GM23338 (cell line): ENCODE measurements around the gene ANKHD1. TPM values are rescaled to one million over a fixed set of nuclear protein-coding genes. Genes with fewer than 3 reads are reported as not detected.

Experiments used
- ATAC-seq: fragments of 200-7000 bp; cut with Tn5 transposase; 3 replicates; pipeline ENCODE4 v1.9.1; 2020
- DNase-seq: peaks from one replicate; pipeline ENCODE4 v3.0.0-alpha.2; 2015; ENCODE audit warnings: low spot score
- H2AFZ ChIP-seq: fragments of 200-600 bp; sonication (generic); 2 replicates; pipeline ENCODE4 v1.8.0; 2016; ENCODE audit warnings: antibody characterized with exemption, mild to moderate bottlenecking, moderate library complexity
- H3F3A ChIP-seq: fragments of 200-600 bp; sonication (generic); replicated peaks from 2 replicates; pipeline ENCODE4 v1.8.0; 2017; ENCODE audit warnings: antibody characterized with exemption, mixed run types, low read depth
- H3K27ac ChIP-seq: fragments of 200-600 bp; sonication (generic); 2 replicates; pipeline ENCODE4 v1.6.1; 2016; ENCODE audit warnings: low read depth
- H3K27me3 ChIP-seq: fragments of 200-600 bp; sonication (generic); 2 replicates; pipeline ENCODE4 v1.8.0; 2016; ENCODE audit warnings: mild to moderate bottlenecking, mixed run types, moderate library complexity; ENCODE audit not compliant: insufficient read depth
- H3K36me3 ChIP-seq: fragments of 200-600 bp; sonication (generic); 2 replicates; pipeline ENCODE4 v1.8.0; 2016; ENCODE audit warnings: mild to moderate bottlenecking; ENCODE audit not compliant: insufficient read depth
- H3K4me1 ChIP-seq: fragments of 200-600 bp; sonication (generic); 2 replicates; pipeline ENCODE4 v1.8.0; 2016; ENCODE audit warnings: mild to moderate bottlenecking, moderate library complexity; ENCODE audit not compliant: insufficient read depth
- H3K4me2 ChIP-seq: fragments of 200-600 bp; sonication (generic); 2 replicates; pipeline ENCODE4 v1.7.1; 2017; ENCODE audit warnings: mixed run types
- H3K4me3 ChIP-seq: fragments of 200-600 bp; sonication (generic); 2 replicates; pipeline ENCODE4 v1.6.1; 2016; ENCODE audit warnings: mixed run types
- H3K79me2 ChIP-seq: fragments of 200-600 bp; sonication (generic); replicated peaks from 2 replicates; pipeline ENCODE4 v1.8.0; 2017; ENCODE audit warnings: mild to moderate bottlenecking; ENCODE audit not compliant: insufficient read depth
- H3K9me2 ChIP-seq: fragments of 200-600 bp; sonication (generic); 2 replicates; pipeline ENCODE4 v1.8.0; 2017; ENCODE audit not compliant: insufficient read depth
- H4K20me1 ChIP-seq: fragments of 200-600 bp; sonication (generic); replicated peaks from 2 replicates; pipeline ENCODE4 v1.8.0; 2017; ENCODE audit warnings: mild to moderate bottlenecking; ENCODE audit not compliant: insufficient read depth
- H3K27ac Mint-ChIP-seq: 2 replicates; pipeline ENCODE4 v1.8.0; 2020; ENCODE audit warnings: inconsistent platforms, mild to moderate bottlenecking, moderate library complexity, mixed read lengths
- H3K27me3 Mint-ChIP-seq: 3 replicates; pipeline ENCODE4 v1.8.0; 2022; ENCODE audit warnings: low read depth, mild to moderate bottlenecking, moderate library complexity, mixed read lengths, inconsistent platforms; ENCODE audit not compliant: insufficient read depth, poor library complexity
- H3K36me3 Mint-ChIP-seq: 3 replicates; pipeline ENCODE4 v1.8.0; 2021; ENCODE audit warnings: low read depth, mild to moderate bottlenecking, inconsistent platforms, moderate library complexity, mixed read lengths
- H3K4me1 Mint-ChIP-seq: 3 replicates; pipeline ENCODE4 v1.8.0; 2020; ENCODE audit warnings: mild to moderate bottlenecking, inconsistent platforms, mixed read lengths
- H3K4me3 Mint-ChIP-seq: 3 replicates; pipeline ENCODE4 v1.8.0; 2021; ENCODE audit warnings: moderate library complexity, mild to moderate bottlenecking, inconsistent platforms, mixed read lengths
- H3K9me3 Mint-ChIP-seq: 3 replicates; pipeline ENCODE4 v1.8.0; 2020; ENCODE audit warnings: moderate library complexity, mild to moderate bottlenecking, inconsistent platforms, mixed read lengths
- CREB1 ChIP-seq: fragments of 250-450 bp; sonication (Bioruptor Pico); IDR thresholded peaks from 2 replicates; pipeline ENCODE4 v1.5.0; 2020; ENCODE audit warnings: low read depth, mild to moderate bottlenecking, moderate library complexity
- EZH2 ChIP-seq: fragments of 200-600 bp; sonication (generic); IDR thresholded peaks from one replicate; pipeline ENCODE4 v1.8.0; 2017; ENCODE audit warnings: antibody characterized with exemption, mild to moderate bottlenecking, low read depth; ENCODE audit not compliant: unreplicated experiment
- EZH2phosphoT487 ChIP-seq: fragments of 200-600 bp; sonication (generic); IDR thresholded peaks from one replicate; pipeline ENCODE4 v1.8.1; 2018; ENCODE audit warnings: antibody characterized with exemption; ENCODE audit not compliant: unreplicated experiment
- JUNB ChIP-seq: IDR thresholded peaks from one replicate; pipeline ENCODE4 v1.6.1; 2016; ENCODE audit warnings: antibody characterized with exemption; ENCODE audit not compliant: unreplicated experiment
- NANOG ChIP-seq: IDR thresholded peaks from 2 replicates; pipeline ENCODE4 v1.6.1; 2016; ENCODE audit warnings: antibody characterized with exemption, borderline replicate concordance
- POLR2AphosphoS5 ChIP-seq: IDR thresholded peaks from 2 replicates; pipeline ENCODE4 v1.6.1; 2016; ENCODE audit warnings: antibody characterized with exemption, low read depth
- STAT1 ChIP-seq: IDR thresholded peaks from one replicate; pipeline ENCODE4 v1.6.1; 2016; ENCODE audit warnings: antibody characterized with exemption; ENCODE audit not compliant: unreplicated experiment
- ZNF114 ChIP-seq: fragments of 250-450 bp; sonication (Bioruptor Pico); IDR thresholded peaks from 2 replicates; pipeline ENCODE4 v1.5.0; 2020; ENCODE audit warnings: mild to moderate bottlenecking, moderate library complexity
- polyA plus RNA-seq: library from polyadenylated mRNA; unstranded; fragments of >200 nt; fragmentation: Nextera tagmentation; extraction: Ambion mirVana; gene quantifications from 2 replicates; pipeline ENCODE4 v1.2.1, GENCODE V29; 2016
- total RNA-seq: library from RNA; depleted of rRNA; stranded (reverse); fragments of >200 nt; shearing (Covaris generic); gene quantifications from 2 replicates; pipeline ENCODE4 v1.2.3, GENCODE V29; 2014
- TF ChIP-seq, protein P1 (sequence below): fragments of 250-450 bp; sonication (Bioruptor Pico); IDR thresholded peaks from 2 replicates; pipeline ENCODE4 v1.5.0; 2020; ENCODE audit warnings: mild to moderate bottlenecking, moderate library complexity
- TF ChIP-seq, protein P2 (sequence below): IDR thresholded peaks from one replicate; pipeline ENCODE4 v1.6.1; 2018; ENCODE audit warnings: antibody characterized with exemption; ENCODE audit not compliant: unreplicated experiment
- TF ChIP-seq, protein P3 (sequence below): IDR thresholded peaks from 2 replicates; pipeline ENCODE4 v1.6.1; 2016; ENCODE audit warnings: antibody characterized with exemption
- TF ChIP-seq, protein P4 (sequence below), 2 experiments: fragments of 200-600 bp in 1 of 2; sonication (generic) in 1 of 2; conservative IDR thresholded peaks; 2 replicates each; pipeline versions ENCODE4 v1.5.1 to v1.6.1; 2016 to 2017; ENCODE audit warnings: antibody characterized with exemption in 2 of 2, low read depth in 2 of 2, mild to moderate bottlenecking in 2 of 2, moderate library complexity in 1 of 2

The ANKHD1 gene
- total and polyA plus RNA-seq, 2 experiments from 2014 or later = 73.0 to 119 TPM

DNA sequence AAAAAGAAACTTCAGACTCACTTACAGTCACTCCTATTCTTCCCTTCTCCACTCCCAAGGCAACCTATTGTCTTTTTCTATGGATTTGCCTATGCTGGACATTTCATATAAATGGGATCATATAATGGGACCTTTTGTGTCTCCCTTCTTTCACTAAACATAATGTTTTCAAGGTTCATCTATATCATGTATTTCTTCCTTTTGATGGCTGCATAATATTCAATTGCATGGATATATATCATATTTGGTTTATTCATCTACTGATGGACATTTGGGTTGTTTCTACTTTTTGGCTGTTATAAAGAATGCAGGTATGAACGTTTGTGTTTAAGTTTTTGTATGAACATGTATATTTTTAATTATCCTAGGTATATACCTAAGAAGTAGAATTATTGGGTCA is 30.6 kb downstream of the ANKHD1 start:
- Histone ChIP-seq H2AFZ (no peak overlapping the region), H3K27me3 (no peaks in the 10 kb centered on the region), H3K4me1 (no peaks in the 10 kb centered on the region), H3K27ac (no peak overlapping the region), H3K4me2 (no peak overlapping the region), H3K79me2 (peaks cover 82% of the 10 kb centered on the region), H3F3A (no peaks in the 10 kb centered on the region; the same call in 1 of the 2 replicates), H3K36me3 (no peaks in the 10 kb centered on the region; the same call in 1 of the 2 replicates), H3K9me2 (no peaks in the 10 kb centered on the region), H4K20me1 (peaks cover 48% of the 10 kb centered on the region), H3K4me3 (no peak overlapping the region)
- H3K4me1 Mint-ChIP-seq = no peaks in the 10 kb centered on the region
- DNase-seq (no peak), ATAC-seq (no peak)
- H3K4me3 Mint-ChIP-seq = no peak overlapping the region
- H3K9me3 Mint-ChIP-seq = peaks cover 7% of the 10 kb centered on the region; the same call in 2 of the 3 replicates
- TF ChIP-seq, protein P1, sequence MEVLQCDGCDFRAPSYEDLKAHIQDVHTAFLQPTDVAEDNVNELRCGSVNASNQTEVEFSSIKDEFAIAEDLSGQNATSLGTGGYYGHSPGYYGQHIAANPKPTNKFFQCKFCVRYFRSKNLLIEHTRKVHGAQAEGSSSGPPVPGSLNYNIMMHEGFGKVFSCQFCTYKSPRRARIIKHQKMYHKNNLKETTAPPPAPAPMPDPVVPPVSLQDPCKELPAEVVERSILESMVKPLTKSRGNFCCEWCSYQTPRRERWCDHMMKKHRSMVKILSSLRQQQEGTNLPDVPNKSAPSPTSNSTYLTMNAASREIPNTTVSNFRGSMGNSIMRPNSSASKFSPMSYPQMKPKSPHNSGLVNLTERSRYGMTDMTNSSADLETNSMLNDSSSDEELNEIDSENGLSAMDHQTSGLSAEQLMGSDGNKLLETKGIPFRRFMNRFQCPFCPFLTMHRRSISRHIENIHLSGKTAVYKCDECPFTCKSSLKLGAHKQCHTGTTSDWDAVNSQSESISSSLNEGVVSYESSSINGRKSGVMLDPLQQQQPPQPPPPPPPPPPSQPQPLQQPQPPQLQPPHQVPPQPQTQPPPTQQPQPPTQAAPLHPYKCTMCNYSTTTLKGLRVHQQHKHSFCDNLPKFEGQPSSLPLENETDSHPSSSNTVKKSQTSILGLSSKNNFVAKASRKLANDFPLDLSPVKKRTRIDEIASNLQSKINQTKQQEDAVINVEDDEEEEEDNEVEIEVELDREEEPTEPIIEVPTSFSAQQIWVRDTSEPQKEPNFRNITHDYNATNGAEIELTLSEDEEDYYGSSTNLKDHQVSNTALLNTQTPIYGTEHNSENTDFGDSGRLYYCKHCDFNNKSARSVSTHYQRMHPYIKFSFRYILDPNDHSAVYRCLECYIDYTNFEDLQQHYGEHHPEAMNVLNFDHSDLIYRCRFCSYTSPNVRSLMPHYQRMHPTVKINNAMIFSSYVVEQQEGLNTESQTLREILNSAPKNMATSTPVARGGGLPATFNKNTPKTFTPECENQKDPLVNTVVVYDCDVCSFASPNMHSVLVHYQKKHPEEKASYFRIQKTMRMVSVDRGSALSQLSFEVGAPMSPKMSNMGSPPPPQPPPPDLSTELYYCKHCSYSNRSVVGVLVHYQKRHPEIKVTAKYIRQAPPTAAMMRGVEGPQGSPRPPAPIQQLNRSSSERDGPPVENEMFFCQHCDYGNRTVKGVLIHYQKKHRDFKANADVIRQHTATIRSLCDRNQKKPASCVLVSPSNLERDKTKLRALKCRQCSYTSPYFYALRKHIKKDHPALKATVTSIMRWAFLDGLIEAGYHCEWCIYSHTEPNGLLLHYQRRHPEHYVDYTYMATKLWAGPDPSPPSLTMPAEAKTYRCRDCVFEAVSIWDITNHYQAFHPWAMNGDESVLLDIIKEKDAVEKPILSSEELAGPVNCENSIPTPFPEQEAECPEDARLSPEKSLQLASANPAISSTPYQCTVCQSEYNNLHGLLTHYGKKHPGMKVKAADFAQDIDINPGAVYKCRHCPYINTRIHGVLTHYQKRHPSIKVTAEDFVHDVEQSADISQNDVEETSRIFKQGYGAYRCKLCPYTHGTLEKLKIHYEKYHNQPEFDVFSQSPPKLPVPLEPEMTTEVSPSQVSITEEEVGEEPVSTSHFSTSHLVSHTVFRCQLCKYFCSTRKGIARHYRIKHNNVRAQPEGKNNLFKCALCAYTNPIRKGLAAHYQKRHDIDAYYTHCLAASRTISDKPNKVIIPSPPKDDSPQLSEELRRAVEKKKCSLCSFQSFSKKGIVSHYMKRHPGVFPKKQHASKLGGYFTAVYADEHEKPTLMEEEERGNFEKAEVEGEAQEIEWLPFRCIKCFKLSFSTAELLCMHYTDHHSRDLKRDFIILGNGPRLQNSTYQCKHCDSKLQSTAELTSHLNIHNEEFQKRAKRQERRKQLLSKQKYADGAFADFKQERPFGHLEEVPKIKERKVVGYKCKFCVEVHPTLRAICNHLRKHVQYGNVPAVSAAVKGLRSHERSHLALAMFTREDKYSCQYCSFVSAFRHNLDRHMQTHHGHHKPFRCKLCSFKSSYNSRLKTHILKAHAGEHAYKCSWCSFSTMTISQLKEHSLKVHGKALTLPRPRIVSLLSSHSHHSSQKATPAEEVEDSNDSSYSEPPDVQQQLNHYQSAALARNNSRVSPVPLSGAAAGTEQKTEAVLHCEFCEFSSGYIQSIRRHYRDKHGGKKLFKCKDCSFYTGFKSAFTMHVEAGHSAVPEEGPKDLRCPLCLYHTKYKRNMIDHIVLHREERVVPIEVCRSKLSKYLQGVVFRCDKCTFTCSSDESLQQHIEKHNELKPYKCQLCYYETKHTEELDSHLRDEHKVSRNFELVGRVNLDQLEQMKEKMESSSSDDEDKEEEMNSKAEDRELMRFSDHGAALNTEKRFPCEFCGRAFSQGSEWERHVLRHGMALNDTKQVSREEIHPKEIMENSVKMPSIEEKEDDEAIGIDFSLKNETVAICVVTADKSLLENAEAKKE = no peak
- TF ChIP-seq ZNF114 (CRISPR knock-in tag) (no peak), CREB1 (CRISPR knock-in tag) (no peak), POLR2AphosphoS5 (no peak), EZH2phosphoT487 (no peak), STAT1 (no peak), EZH2 (no peak), NANOG (no peak), JUNB (no peak)
- TF ChIP-seq, protein P2, sequence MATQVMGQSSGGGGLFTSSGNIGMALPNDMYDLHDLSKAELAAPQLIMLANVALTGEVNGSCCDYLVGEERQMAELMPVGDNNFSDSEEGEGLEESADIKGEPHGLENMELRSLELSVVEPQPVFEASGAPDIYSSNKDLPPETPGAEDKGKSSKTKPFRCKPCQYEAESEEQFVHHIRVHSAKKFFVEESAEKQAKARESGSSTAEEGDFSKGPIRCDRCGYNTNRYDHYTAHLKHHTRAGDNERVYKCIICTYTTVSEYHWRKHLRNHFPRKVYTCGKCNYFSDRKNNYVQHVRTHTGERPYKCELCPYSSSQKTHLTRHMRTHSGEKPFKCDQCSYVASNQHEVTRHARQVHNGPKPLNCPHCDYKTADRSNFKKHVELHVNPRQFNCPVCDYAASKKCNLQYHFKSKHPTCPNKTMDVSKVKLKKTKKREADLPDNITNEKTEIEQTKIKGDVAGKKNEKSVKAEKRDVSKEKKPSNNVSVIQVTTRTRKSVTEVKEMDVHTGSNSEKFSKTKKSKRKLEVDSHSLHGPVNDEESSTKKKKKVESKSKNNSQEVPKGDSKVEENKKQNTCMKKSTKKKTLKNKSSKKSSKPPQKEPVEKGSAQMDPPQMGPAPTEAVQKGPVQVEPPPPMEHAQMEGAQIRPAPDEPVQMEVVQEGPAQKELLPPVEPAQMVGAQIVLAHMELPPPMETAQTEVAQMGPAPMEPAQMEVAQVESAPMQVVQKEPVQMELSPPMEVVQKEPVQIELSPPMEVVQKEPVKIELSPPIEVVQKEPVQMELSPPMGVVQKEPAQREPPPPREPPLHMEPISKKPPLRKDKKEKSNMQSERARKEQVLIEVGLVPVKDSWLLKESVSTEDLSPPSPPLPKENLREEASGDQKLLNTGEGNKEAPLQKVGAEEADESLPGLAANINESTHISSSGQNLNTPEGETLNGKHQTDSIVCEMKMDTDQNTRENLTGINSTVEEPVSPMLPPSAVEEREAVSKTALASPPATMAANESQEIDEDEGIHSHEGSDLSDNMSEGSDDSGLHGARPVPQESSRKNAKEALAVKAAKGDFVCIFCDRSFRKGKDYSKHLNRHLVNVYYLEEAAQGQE = no peak
- TF ChIP-seq, protein P3, sequence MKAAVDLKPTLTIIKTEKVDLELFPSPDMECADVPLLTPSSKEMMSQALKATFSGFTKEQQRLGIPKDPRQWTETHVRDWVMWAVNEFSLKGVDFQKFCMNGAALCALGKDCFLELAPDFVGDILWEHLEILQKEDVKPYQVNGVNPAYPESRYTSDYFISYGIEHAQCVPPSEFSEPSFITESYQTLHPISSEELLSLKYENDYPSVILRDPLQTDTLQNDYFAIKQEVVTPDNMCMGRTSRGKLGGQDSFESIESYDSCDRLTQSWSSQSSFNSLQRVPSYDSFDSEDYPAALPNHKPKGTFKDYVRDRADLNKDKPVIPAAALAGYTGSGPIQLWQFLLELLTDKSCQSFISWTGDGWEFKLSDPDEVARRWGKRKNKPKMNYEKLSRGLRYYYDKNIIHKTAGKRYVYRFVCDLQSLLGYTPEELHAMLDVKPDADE = no peak
- TF ChIP-seq, protein P4, sequence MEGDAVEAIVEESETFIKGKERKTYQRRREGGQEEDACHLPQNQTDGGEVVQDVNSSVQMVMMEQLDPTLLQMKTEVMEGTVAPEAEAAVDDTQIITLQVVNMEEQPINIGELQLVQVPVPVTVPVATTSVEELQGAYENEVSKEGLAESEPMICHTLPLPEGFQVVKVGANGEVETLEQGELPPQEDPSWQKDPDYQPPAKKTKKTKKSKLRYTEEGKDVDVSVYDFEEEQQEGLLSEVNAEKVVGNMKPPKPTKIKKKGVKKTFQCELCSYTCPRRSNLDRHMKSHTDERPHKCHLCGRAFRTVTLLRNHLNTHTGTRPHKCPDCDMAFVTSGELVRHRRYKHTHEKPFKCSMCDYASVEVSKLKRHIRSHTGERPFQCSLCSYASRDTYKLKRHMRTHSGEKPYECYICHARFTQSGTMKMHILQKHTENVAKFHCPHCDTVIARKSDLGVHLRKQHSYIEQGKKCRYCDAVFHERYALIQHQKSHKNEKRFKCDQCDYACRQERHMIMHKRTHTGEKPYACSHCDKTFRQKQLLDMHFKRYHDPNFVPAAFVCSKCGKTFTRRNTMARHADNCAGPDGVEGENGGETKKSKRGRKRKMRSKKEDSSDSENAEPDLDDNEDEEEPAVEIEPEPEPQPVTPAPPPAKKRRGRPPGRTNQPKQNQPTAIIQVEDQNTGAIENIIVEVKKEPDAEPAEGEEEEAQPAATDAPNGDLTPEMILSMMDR (conservative IDR thresholded peaks at IDR 0.05; ENCODE audit: low read depth in 2 of 2) = no peak
- H3K27me3 Mint-ChIP-seq = no peaks in the 10 kb centered on the region
- H3K36me3 Mint-ChIP-seq = peaks cover 17% of the 10 kb centered on the region; the same call in 2 of the 3 replicates
- H3K27ac Mint-ChIP-seq = no peak overlapping the region
